ENCODE results near the gene PARVG. TPM values are rescaled to one million over a fixed set of nuclear protein-coding genes. Genes with fewer than 3 reads are reported as not detected.

The PARVG gene
- total RNA-seq, 1 experiment from 2014 or later, result 0.24 TPM

GRCh38 chr22:44154436-44154942, 26.2 kb upstream of the PARVG start:
- DNase-seq (ENCODE audit: low read depth), result no peak

GRCh38 chr22:44155115-44155514, 25.6 kb upstream of the PARVG start:
- no peak for DNase-seq (ENCODE audit: low read depth)

GRCh38 chr22:44157916-44158618, 22.7 kb upstream of the PARVG start:
- DNase-seq (ENCODE audit: low read depth), result no peak

GRCh38 chr22:44158816-44159215, 21.9 kb upstream of the PARVG start:
- no peak for DNase-seq (ENCODE audit: low read depth)

GRCh38 chr22:44159221-44159620, 21.5 kb upstream of the PARVG start:
- DNase-seq (ENCODE audit: low read depth), result no peak

- no peak for DNase-seq (ENCODE audit: low read depth)
Observed at GRCh38 chr22:44159811-44160210, 20.9 kb upstream of the PARVG start.

GRCh38 chr22:44160421-44160820, 20.3 kb upstream of the PARVG start:
- no peak for DNase-seq (ENCODE audit: low read depth)

- no peak for DNase-seq (ENCODE audit: low read depth)
Observed at GRCh38 chr22:44161673-44162072, 19.1 kb upstream of the PARVG start.

GRCh38 chr22:44162960-44163359, 17.8 kb upstream of the PARVG start:
- DNase-seq (ENCODE audit: low read depth), result no peak

GRCh38 chr22:44163536-44163935, 17.2 kb upstream of the PARVG start:
- no peak for DNase-seq (ENCODE audit: low read depth)

- no peak for DNase-seq (ENCODE audit: low read depth)
Observed at GRCh38 chr22:44164031-44164430, 16.7 kb upstream of the PARVG start.

- DNase-seq (ENCODE audit: low read depth), result no peak
Observed at GRCh38 chr22:44165286-44165874, 15.3 kb upstream of the PARVG start.

GRCh38 chr22:44166498-44167276, 14.0 kb upstream of the PARVG start:
- DNase-seq (ENCODE audit: low read depth), result no peak

GRCh38 chr22:44167501-44167900, 13.2 kb upstream of the PARVG start:
- no peak for DNase-seq (ENCODE audit: low read depth)

GRCh38 chr22:44168206-44168605, 12.5 kb upstream of the PARVG start:
- no peak for DNase-seq (ENCODE audit: low read depth)

- DNase-seq (ENCODE audit: low read depth), result no peak
Observed at GRCh38 chr22:44170470-44170869, 10.3 kb upstream of the PARVG start.

- no peak for DNase-seq (ENCODE audit: low read depth)
Observed at GRCh38 chr22:44171561-44171960, 9.2 kb upstream of the PARVG start.

- DNase-seq (ENCODE audit: low read depth), result no peak
Observed at GRCh38 chr22:44172370-44173108, 8.2 kb upstream of the PARVG start.

- DNase-seq (ENCODE audit: low read depth), result no peak
Observed at GRCh38 chr22:44173154-44173553, 7.6 kb upstream of the PARVG start.

- no peak for DNase-seq (ENCODE audit: low read depth)
Observed at GRCh38 chr22:44175676-44176075, 5.0 kb upstream of the PARVG start.

GRCh38 chr22:44179196-44179988, 1.3 kb upstream of the PARVG start:
- DNase-seq (ENCODE audit: low read depth), result no peak

All from HT1080 (cell line).